Renal cortex interstitium (tissue), 11 donors: ENCODE results near the gene DENND4B. TPM values are rescaled to one million over a fixed set of nuclear protein-coding genes. Genes with fewer than 3 reads are reported as not detected.
A peak's percentile ranks its signal among the peaks of the same experiment; 100 is the strongest.
"Not testable (repeated sequence)": the region's sequence is repeated elsewhere in the genome, so short reads cannot be mapped to it uniquely, and the experiment has no call there.

Source experiments
- DNase-seq, 11 donors: peaks; one replicate each; pipeline ENCODE4 v3.0.0-alpha.2; 2013; ENCODE audit warnings: low read depth in 9 of 11, low spot score in 4 of 11; ENCODE audit errors: extremely low read depth in 1 of 11
- polyA plus RNA-seq, 3 donors: library from polyadenylated mRNA; unstranded; fragments of 120-200 nt; gene quantifications; one replicate each; pipeline ENCODE4 v1.2.1, GENCODE V29; 2013; ENCODE audit not compliant: insufficient read length in 3 of 3

DENND4B gene
- polyA plus RNA-seq, 3 donors: 30.8 to 49.8 (median 41.8) TPM

GRCh38 chr1:153912349-153912748 is 34.2 kb downstream of the DENND4B start:
- DNase-seq: no peak

- DNase-seq: not testable (repeated sequence)
Observed at GRCh38 chr1:153910560-153910959, 36.0 kb downstream of the DENND4B start.

GRCh38 chr1:153908071-153908470 is 38.4 kb downstream of the DENND4B start:
- DNase-seq: no peak

GRCh38 chr1:153907134-153907533 is 39.4 kb downstream of the DENND4B start:
- DNase-seq: no peak

- DNase-seq: no peak
Observed at GRCh38 chr1:153906396-153906795, 40.1 kb downstream of the DENND4B start.

- not testable (repeated sequence) for DNase-seq
Observed at GRCh38 chr1:153905908-153906307, 40.6 kb downstream of the DENND4B start.

GRCh38 chr1:153903841-153904455 is 42.6 kb downstream of the DENND4B start:
- DNase-seq: no peak

GRCh38 chr1:153899509-153899908 is 47.0 kb downstream of the DENND4B start:
- no peak for DNase-seq

- DNase-seq: not testable (repeated sequence)
Observed at GRCh38 chr1:153895866-153896265, 50.7 kb downstream of the DENND4B start.

- DNase-seq: not testable (repeated sequence)
Observed at GRCh38 chr1:153891042-153891441, 55.5 kb downstream of the DENND4B start.

- DNase-seq: no peak
Observed at GRCh38 chr1:153888533-153888932, 58.0 kb downstream of the DENND4B start.

GRCh38 chr1:153886127-153886526 is 60.4 kb downstream of the DENND4B start:
- no peak for DNase-seq

GRCh38 chr1:153883223-153883622 is 63.3 kb downstream of the DENND4B start:
- DNase-seq: no peak

GRCh38 chr1:153882296-153882912 is 64.1 kb downstream of the DENND4B start:
- DNase-seq: peak in 1 of 11 donors; percentile 2

GRCh38 chr1:153881751-153882150 is 64.8 kb downstream of the DENND4B start:
- peak; percentile 29 to 75 (median 47) for DNase-seq

GRCh38 chr1:153880962-153881361 is 65.6 kb downstream of the DENND4B start:
- peak; percentile 94 to 99 (median 97) for DNase-seq

- DNase-seq: no peak
Observed at GRCh38 chr1:153880024-153880423, 66.5 kb downstream of the DENND4B start.
